ENCODE results near the gene KLHDC8A. TPM values are rescaled to one million over a fixed set of nuclear protein-coding genes. Genes with fewer than 3 reads are reported as not detected.

The KLHDC8A gene
- total RNA-seq, 4 donors from 2014 or later: 4.1 to 5.5 (median 4.6) TPM

DNA sequence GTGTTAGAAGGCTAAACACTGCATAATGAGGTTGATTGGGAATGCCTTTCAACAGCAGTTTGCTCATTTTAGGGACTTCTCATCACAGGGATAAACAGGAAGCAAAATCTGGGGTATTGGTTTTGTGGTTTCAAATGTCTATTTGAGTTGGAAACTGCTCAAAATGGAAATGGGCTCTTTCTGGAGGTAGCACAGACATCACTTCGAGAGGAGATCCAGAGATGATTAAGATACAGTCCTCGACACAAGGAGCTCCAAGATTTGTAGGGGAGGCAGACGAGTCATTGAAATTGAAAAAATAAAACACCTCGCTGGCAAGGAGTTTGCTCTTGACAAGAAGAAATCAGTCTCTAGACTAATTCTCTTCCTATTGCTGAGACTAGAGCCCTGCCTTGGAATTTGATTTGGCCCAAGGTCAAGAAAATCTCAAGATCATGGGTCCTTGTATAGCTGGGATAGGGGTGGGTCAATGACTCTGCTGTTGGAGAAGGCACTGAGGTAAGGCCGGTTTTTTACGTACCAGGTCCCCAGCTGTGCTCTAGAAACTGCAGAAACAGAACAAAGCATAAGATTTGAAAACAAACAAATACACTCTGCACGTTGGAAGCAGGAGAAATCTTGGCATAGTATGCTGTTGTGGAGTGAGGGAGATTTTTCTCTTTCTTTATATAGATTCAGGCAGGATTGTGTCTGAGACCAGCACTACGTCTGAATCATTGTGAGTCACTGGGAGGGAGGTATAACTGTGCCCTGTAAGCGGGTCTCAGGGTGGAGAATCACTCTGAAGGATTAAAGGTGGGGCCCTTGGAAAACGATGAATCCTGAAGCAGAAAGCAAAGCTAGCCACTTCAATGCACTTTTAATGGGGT is 17.7 kb upstream of the KLHDC8A start:
- no peak overlapping the region for H3K4me3 ChIP-seq
- H3K27ac ChIP-seq: no peak overlapping the region
- WGBS, 2 donors: 51 to 54% methylated on average over 10 of the region's 10 CpGs
- DNase-seq (ENCODE audit: low spot score in 2 of 2): no peak
- H3K36me3 ChIP-seq: no peaks in the 10 kb centered on the region
- TF ChIP-seq, protein P1, sequence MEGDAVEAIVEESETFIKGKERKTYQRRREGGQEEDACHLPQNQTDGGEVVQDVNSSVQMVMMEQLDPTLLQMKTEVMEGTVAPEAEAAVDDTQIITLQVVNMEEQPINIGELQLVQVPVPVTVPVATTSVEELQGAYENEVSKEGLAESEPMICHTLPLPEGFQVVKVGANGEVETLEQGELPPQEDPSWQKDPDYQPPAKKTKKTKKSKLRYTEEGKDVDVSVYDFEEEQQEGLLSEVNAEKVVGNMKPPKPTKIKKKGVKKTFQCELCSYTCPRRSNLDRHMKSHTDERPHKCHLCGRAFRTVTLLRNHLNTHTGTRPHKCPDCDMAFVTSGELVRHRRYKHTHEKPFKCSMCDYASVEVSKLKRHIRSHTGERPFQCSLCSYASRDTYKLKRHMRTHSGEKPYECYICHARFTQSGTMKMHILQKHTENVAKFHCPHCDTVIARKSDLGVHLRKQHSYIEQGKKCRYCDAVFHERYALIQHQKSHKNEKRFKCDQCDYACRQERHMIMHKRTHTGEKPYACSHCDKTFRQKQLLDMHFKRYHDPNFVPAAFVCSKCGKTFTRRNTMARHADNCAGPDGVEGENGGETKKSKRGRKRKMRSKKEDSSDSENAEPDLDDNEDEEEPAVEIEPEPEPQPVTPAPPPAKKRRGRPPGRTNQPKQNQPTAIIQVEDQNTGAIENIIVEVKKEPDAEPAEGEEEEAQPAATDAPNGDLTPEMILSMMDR (IDR thresholded peaks at IDR 0.05): no peak
- TF ChIP-seq POLR2A (IDR thresholded peaks at IDR 0.05): no peak
- no peaks in the 10 kb centered on the region for H3K9me3 ChIP-seq
- peaks cover 0 to 11% (median 0%) of the 10 kb centered on the region in 4 donors for H3K4me1 ChIP-seq
- peaks cover 0 to 33% of the 10 kb centered on the region in 2 donors for H3K27me3 ChIP-seq

DNA sequence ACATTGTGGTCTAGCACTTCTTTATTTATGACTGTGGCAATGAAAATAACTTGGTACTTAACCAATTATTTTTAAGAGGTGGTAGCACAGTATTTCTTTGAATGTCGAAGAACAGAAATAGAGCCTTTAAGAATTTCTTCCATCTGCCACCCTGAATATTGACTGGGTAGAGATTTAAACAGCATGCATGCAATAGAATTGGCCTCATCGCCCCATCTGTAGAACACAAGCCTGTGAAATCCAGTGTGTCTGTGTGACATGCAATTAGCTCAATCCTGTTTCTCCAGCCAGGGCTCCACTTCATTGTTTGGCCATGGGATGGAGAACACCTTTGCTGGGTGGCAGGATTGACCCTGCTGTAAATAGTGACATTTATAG is 17.1 kb upstream of the KLHDC8A start:
- Histone ChIP-seq H3K4me1 (peaks cover 0 to 11% (median 0%) of the 10 kb centered on the region in 4 donors), H3K27ac (no peak overlapping the region), H3K9me3 (no peaks in the 10 kb centered on the region), H3K36me3 (no peaks in the 10 kb centered on the region), H3K27me3 (peaks cover 0 to 31% of the 10 kb centered on the region in 2 donors), H3K4me3 (no peak overlapping the region)
- 79 to 88% methylated on average over 2 of the region's 2 CpGs for WGBS, 2 donors
- DNase-seq (ENCODE audit: low spot score in 2 of 2): no peak
- TF ChIP-seq, protein P1 (IDR thresholded peaks at IDR 0.05): no peak
- TF ChIP-seq EP300 (IDR thresholded peaks at IDR 0.05): no peak
- no peak for TF ChIP-seq POLR2A (IDR thresholded peaks at IDR 0.05)

DNA sequence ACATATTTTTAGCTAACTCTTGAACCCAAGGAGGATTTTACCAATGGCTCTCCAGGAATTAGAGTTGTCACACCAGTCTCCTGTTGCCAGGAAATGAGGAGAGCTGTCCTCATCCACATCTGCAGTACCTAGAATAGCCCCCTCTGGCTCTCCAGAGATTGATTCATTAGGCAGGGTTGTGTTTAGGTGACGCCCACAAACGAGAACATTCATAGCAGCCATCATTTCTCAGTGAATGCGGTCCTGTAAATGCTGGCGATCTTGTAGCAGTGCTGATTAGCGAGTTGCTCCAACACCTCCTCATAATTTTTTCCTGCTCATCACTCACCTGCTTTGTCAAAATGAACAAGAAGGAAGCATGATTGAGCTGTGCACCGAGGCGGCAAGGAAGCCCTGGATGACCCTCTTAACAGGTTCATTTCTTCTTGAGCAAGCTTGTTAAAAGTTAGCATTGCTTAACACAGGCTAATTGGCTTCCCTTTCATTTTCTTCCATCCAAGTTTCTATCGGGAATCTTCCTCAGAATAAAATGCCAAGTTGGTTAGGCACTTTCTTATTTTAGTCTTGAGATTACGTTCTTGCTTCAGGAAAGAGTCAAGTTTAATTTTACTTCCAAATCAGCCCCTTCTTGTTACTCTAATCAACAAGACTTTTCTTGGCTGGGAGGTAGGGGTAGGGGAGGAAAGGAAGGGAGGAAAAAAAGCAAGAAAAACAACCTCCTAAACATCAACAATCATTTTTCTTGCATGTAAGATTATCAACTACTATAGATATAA is 16.5 kb upstream of the KLHDC8A start:
- Histone ChIP-seq H3K27ac (no peak overlapping the region), H3K36me3 (no peaks in the 10 kb centered on the region), H3K4me1 (peaks cover 0 to 11% (median 0%) of the 10 kb centered on the region in 4 donors), H3K27me3 (peaks cover 0 to 25% of the 10 kb centered on the region in 2 donors), H3K9me3 (no peaks in the 10 kb centered on the region), H3K4me3 (no peak overlapping the region)
- no peak for TF ChIP-seq POLR2A (IDR thresholded peaks at IDR 0.05)
- 58 to 64% methylated on average over 9 of the region's 9 CpGs for WGBS, 2 donors
- no peak for DNase-seq (ENCODE audit: low spot score in 2 of 2)

DNA sequence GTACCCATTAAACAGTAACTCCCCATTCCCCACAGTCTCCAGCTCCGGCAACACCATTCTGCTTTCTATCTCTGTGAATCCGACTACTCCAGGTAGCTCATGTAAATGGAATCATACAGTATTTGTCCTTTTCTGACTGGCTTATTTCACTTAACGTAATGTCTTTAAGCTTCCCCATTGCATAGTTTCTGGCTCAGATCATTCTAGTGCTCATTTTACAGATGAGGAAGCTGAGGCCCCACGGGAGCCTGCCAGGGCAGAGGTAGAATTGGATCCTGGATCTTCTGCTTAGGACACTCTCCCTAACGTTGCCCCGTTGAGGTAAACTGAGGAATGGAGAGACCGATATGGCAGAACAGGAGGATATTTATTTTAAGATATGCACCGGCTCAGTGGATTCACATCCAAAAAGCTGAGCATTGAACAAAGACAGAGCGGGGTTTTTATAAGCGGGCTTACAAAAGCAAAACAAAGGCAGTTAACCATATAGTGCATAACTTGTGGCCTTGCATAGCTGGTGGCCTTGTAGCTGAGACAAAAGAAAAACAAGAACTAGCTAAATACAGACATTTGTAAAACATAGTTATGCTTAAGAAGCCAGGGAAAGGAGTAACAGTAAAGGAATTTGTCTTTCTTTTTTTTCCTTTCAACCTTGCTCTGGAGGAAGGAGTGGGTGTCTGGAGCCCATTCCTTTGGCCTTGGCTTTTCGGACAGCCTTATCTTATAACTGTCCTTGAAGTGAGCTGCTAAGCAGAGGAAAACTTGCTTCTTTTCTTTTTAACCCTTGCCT is 15.3 kb upstream of the KLHDC8A start:
- TF ChIP-seq EP300 (IDR thresholded peaks at IDR 0.05) (no peak), POLR2A (IDR thresholded peaks at IDR 0.05) (no peak)
- TF ChIP-seq, protein P1 (IDR thresholded peaks at IDR 0.05): no peak
- Histone ChIP-seq H3K36me3 (no peaks in the 10 kb centered on the region), H3K27me3 (peaks cover 0 to 20% of the 10 kb centered on the region in 2 donors), H3K27ac (no peak overlapping the region), H3K9me3 (no peaks in the 10 kb centered on the region), H3K4me3 (no peak overlapping the region), H3K4me1 (peaks cover 0 to 11% (median 0%) of the 10 kb centered on the region in 4 donors)
- DNase-seq (ENCODE audit: low spot score in 2 of 2): no peak
- 52 to 55% methylated on average over 11 of the region's 11 CpGs for WGBS, 2 donors

DNA sequence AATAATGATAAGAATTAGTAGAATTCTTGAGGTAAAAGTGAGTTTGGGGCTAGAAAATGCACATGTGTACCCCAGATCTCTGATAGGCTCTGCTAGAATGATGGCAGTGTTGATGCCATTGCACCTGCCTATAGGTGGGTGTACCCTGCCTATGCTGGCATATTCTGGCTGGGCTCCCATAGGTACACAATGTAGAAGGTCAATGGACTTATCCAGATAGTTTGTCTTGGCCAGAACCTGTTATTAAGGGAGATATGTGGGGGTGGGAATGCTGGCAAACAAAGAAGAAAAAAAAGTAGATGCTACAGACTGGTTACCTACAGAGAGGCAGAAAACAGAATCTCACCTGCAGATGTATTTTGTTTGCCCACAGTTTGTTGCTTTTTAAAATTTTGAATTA is 14.1 kb upstream of the KLHDC8A start:
- Histone ChIP-seq H3K27ac (no peak overlapping the region), H3K36me3 (no peaks in the 10 kb centered on the region), H3K27me3 (peaks cover 0 to 20% of the 10 kb centered on the region in 2 donors)

More for the DNA sequence above, 14.1 kb upstream of the KLHDC8A start:
- no peak for TF ChIP-seq EP300 (IDR thresholded peaks at IDR 0.05)
- no peak for TF ChIP-seq POLR2A (IDR thresholded peaks at IDR 0.05)
- TF ChIP-seq, protein P1 (IDR thresholded peaks at IDR 0.05): no peak
- H3K4me3 ChIP-seq: no peak overlapping the region
- DNase-seq (ENCODE audit: low spot score in 2 of 2): no peak
- no peaks in the 10 kb centered on the region for H3K9me3 ChIP-seq
- H3K4me1 ChIP-seq: peaks cover 0 to 7% (median 0%) of the 10 kb centered on the region in 4 donors

Data from tibial nerve (tissue), 4 donors.